C4-2B (cell line): ENCODE data around the gene BEND7.
"Not testable (repeated sequence)": the region's sequence is repeated elsewhere in the genome, so short reads cannot be mapped to it uniquely, and the experiment has no call there.

Source experiments
- H3K27ac ChIP-seq: fragments of 450-650 bp; 2 replicates; pipeline ENCODE4 v1.5.1; 2017
- CTCF ChIP-seq: fragments of 450-650 bp; conservative IDR thresholded peaks from 2 replicates; pipeline ENCODE4 v1.5.1; 2017; ENCODE audit warnings: mild to moderate bottlenecking
- ZFX ChIP-seq: fragments of 450-650 bp; IDR thresholded peaks from 2 replicates; pipeline ENCODE4 v1.6.1; 2017

Gene BEND7

DNA sequence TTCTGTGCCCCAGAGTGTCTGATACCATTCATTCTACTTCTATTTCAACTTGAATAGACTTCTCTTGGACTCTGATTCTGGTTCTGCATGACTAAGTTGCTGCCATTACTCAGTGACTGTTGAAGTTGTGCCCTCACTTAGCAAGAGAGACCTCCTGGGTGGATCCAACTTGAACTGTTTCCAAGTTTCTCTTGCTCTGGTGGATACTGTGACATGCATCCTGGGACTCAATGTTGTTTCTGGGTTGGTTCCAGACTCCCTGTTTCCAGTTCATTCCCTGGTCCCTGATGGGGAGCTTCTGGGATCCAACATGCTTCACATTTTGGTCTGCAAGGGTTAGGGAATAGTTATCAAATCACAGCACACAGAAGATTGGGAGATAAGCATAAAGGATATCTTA lies 31.8 kb upstream of the BEND7 start:
- no peak for TF ChIP-seq ZFX
- TF ChIP-seq CTCF = no peak
- H3K27ac ChIP-seq = no peak overlapping the region

DNA sequence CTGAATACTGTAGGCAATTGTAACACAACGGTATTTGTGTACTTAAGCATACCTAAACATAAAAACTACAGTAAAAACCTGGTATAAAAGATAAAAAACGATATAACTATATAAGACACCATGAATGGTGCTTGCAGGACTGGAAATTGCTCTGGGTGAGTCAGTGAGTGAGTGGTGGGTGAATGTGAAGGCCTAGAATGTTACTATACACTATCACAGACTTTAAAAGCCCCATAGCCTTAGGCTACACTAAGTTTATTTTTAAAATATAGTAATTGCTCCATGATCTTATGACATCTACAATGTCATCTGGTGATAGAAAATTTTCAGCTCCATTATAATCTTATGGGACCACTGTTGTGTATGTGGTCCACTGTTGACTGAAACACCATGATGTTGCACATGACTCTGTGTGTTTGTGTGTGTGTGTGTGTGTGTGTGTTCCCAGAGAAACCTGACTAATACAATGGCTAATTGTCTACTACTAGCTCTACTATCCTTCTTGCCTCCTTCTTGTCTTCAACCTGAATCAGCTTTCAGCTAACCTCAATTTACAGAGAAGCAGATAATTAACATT lies 30.4 kb upstream of the BEND7 start:
- H3K27ac ChIP-seq = no peak overlapping the region
- TF ChIP-seq CTCF (no peak), ZFX (no peak)

- TF ChIP-seq ZFX (no peak), CTCF (no peak)
- no peak overlapping the region for H3K27ac ChIP-seq
Observed at GRCh38 chr10:13555884-13556510, 27.2 kb upstream of the BEND7 start.

GRCh38 chr10:13550802-13551201 lies 22.0 kb upstream of the BEND7 start:
- no peak overlapping the region for H3K27ac ChIP-seq
- TF ChIP-seq ZFX (no peak), CTCF (no peak)

- H3K27ac ChIP-seq = no peak overlapping the region
- TF ChIP-seq ZFX (no peak), CTCF (no peak)
Observed at GRCh38 chr10:13542533-13542932, 13.7 kb upstream of the BEND7 start.

GRCh38 chr10:13537985-13538384 lies 9.2 kb upstream of the BEND7 start:
- not testable (repeated sequence) for H3K27ac ChIP-seq

- no peak overlapping the region for H3K27ac ChIP-seq
- TF ChIP-seq ZFX (no peak), CTCF (peak; percentile 78)
Observed at GRCh38 chr10:13536674-13537366, 8.0 kb upstream of the BEND7 start.
